Keratinocyte (primary cell): Measurements from ENCODE around the gene ZDHHC24.

ENCODE experiments used
- CTCF ChIP-seq, 3 experiments: IDR thresholded peaks in 1 of 3; conservative IDR thresholded peaks in 1 of 3; optimal IDR thresholded peaks in 1 of 3; 2 replicates in 2 of 3; 3 replicates in 1 of 3; pipeline versions ENCODE3 to v1.5.1; 2011; ENCODE audit warnings: low read length in 3 of 3, mild to moderate bottlenecking in 3 of 3, moderate library complexity in 2 of 3, control low read depth in 1 of 3, inconsistent platforms in 1 of 3; ENCODE audit not compliant: insufficient read depth in 2 of 3; ENCODE audit errors: extremely low read depth in 1 of 3
- EZH2 ChIP-seq: IDR thresholded peaks from one replicate; pipeline ENCODE4 v1.6.1; 2012; ENCODE audit warnings: inconsistent platforms, mild to moderate bottlenecking, low read length, moderate library complexity

GRCh38 chr11:66555416-66555815 lies 9.6 kb upstream of the ZDHHC24 start:
- TF ChIP-seq EZH2 = no peak
- no peak for TF ChIP-seq CTCF (optimal IDR thresholded peaks at IDR 0.05 in 1 of 3, IDR thresholded peaks at IDR 0.05 in 1 of 3, conservative IDR thresholded peaks at IDR 0.05 in 1 of 3; ENCODE audit: extremely low read depth in 1 of 3, insufficient read depth in 2 of 3, low read length in 3 of 3)
